ENCODE data around the gene MITF. TPM values are rescaled to one million over a fixed set of nuclear protein-coding genes. Genes with fewer than 3 reads are reported as not detected.

The MITF gene
- total and polyA plus RNA-seq, 4 donors = 0.91 to 2.9 (median 2.3) TPM

GRCh38 chr3:69970827-69971226 lies 231.6 kb downstream of the MITF start:
- no peak for DNase-seq (ENCODE audit: low spot score)
- H3K4me3 ChIP-seq (ENCODE audit: low read depth in 1 of 3, low read length in 3 of 3) = no peak overlapping the region
- no peaks in the 10 kb centered on the region for H3K36me3 ChIP-seq (ENCODE audit: control insufficient read depth in 4 of 4, insufficient read depth in 3 of 4, low read depth in 1 of 4, low read length in 3 of 4)
- no peaks in the 10 kb centered on the region for H3K4me1 ChIP-seq (ENCODE audit: control insufficient read depth in 4 of 4, insufficient read depth in 4 of 4, low read length in 3 of 4)
- H3K27ac ChIP-seq (ENCODE audit: low read depth in 1 of 2, low read length in 2 of 2) = no peak overlapping the region
- WGBS = 87% methylated on average over 5 of the region's 5 CpGs
- TF ChIP-seq FOXA1 (IDR thresholded peaks at IDR 0.05) = no peak
- TF ChIP-seq ZBTB33 (IDR thresholded peaks at IDR 0.05) = no peak
- no peak for TF ChIP-seq RXRA (IDR thresholded peaks at IDR 0.05)
- no peak overlapping the region for H3K9ac ChIP-seq (ENCODE audit: low read depth in 1 of 2, low read length in 2 of 2)
- H3K9me3 ChIP-seq (ENCODE audit: control insufficient read depth in 4 of 4, low read length in 3 of 4) = no peaks in the 10 kb centered on the region
- H3K27me3 ChIP-seq (ENCODE audit: control insufficient read depth in 4 of 4, insufficient read depth in 4 of 4, low read length in 3 of 4) = no peaks in the 10 kb centered on the region

- WGBS = 96% methylated on average over 4 of the region's 4 CpGs
- TF ChIP-seq HNF4A (conservative IDR thresholded peaks at IDR 0.05) = no peak
- TF ChIP-seq CTCF (IDR thresholded peaks at IDR 0.05; ENCODE audit: low read depth, low read length, missing input control) = no peak
- TF ChIP-seq FOXA1 (IDR thresholded peaks at IDR 0.05) = no peak
- TF ChIP-seq YY1 (IDR thresholded peaks at IDR 0.05) = no peak
- no peak for TF ChIP-seq NR2F2 (IDR thresholded peaks at IDR 0.05)
- TF ChIP-seq SP1 (IDR thresholded peaks at IDR 0.05) = no peak
- TF ChIP-seq FOXA2 (IDR thresholded peaks at IDR 0.05) = no peak
- no peak for TF ChIP-seq RXRA (IDR thresholded peaks at IDR 0.05)
- no peak for TF ChIP-seq ZBTB33 (IDR thresholded peaks at IDR 0.05)
- no peak for TF ChIP-seq TAF1 (conservative IDR thresholded peaks at IDR 0.05)
- no peak for TF ChIP-seq HNF4G (IDR thresholded peaks at IDR 0.05)
- TF ChIP-seq, protein P1, sequence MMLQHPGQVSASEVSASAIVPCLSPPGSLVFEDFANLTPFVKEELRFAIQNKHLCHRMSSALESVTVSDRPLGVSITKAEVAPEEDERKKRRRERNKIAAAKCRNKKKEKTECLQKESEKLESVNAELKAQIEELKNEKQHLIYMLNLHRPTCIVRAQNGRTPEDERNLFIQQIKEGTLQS (IDR thresholded peaks at IDR 0.05) = no peak
- no peak for TF ChIP-seq EGR1 (IDR thresholded peaks at IDR 0.05; ENCODE audit: low read depth in 2 of 2)
- no peak for TF ChIP-seq RAD21 (IDR thresholded peaks at IDR 0.05)
- TF ChIP-seq MAX (IDR thresholded peaks at IDR 0.05) = no peak
- no peak for TF ChIP-seq GABPA (IDR thresholded peaks at IDR 0.05 in 1 of 2, conservative IDR thresholded peaks at IDR 0.05 in 1 of 2)
- TF ChIP-seq JUND (IDR thresholded peaks at IDR 0.05) = no peak
- TF ChIP-seq, protein P2, sequence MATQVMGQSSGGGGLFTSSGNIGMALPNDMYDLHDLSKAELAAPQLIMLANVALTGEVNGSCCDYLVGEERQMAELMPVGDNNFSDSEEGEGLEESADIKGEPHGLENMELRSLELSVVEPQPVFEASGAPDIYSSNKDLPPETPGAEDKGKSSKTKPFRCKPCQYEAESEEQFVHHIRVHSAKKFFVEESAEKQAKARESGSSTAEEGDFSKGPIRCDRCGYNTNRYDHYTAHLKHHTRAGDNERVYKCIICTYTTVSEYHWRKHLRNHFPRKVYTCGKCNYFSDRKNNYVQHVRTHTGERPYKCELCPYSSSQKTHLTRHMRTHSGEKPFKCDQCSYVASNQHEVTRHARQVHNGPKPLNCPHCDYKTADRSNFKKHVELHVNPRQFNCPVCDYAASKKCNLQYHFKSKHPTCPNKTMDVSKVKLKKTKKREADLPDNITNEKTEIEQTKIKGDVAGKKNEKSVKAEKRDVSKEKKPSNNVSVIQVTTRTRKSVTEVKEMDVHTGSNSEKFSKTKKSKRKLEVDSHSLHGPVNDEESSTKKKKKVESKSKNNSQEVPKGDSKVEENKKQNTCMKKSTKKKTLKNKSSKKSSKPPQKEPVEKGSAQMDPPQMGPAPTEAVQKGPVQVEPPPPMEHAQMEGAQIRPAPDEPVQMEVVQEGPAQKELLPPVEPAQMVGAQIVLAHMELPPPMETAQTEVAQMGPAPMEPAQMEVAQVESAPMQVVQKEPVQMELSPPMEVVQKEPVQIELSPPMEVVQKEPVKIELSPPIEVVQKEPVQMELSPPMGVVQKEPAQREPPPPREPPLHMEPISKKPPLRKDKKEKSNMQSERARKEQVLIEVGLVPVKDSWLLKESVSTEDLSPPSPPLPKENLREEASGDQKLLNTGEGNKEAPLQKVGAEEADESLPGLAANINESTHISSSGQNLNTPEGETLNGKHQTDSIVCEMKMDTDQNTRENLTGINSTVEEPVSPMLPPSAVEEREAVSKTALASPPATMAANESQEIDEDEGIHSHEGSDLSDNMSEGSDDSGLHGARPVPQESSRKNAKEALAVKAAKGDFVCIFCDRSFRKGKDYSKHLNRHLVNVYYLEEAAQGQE (IDR thresholded peaks at IDR 0.05) = no peak
These were observed 233.4 kb downstream of the MITF start for GRCh38 chr3:69972672-69973071.

More at GRCh38 chr3:69972672-69973071, 233.4 kb downstream of the MITF start:
- no peak overlapping the region for H3K9ac ChIP-seq (ENCODE audit: low read depth in 1 of 2, low read length in 2 of 2)
- H3K4me1 ChIP-seq (ENCODE audit: control insufficient read depth in 4 of 4, insufficient read depth in 4 of 4, low read length in 3 of 4) = no peaks in the 10 kb centered on the region
- H3K4me3 ChIP-seq (ENCODE audit: low read depth in 1 of 3, low read length in 3 of 3) = no peak overlapping the region
- peaks cover 0 to 2% (median under 1%) of the 10 kb centered on the region in 4 donors for H3K9me3 ChIP-seq (ENCODE audit: control insufficient read depth in 4 of 4, low read length in 3 of 4)
- no peaks in the 10 kb centered on the region for H3K27me3 ChIP-seq (ENCODE audit: control insufficient read depth in 4 of 4, insufficient read depth in 4 of 4, low read length in 3 of 4)
- H3K36me3 ChIP-seq (ENCODE audit: control insufficient read depth in 4 of 4, insufficient read depth in 3 of 4, low read depth in 1 of 4, low read length in 3 of 4) = no peaks in the 10 kb centered on the region
- DNase-seq (ENCODE audit: low spot score) = no peak
- H3K27ac ChIP-seq (ENCODE audit: low read depth in 1 of 2, low read length in 2 of 2) = no peak overlapping the region
